GM10266 (cell line): ENCODE results near the gene ANKRD33B.
"Not testable (repeated sequence)": the region's sequence is repeated elsewhere in the genome, so short reads cannot be mapped to it uniquely, and the experiment has no call there.

Experiments used
- DNase-seq: peaks from one replicate; pipeline ENCODE4 v3.0.0; 2012; ENCODE audit errors: extremely low spot score
- CTCF ChIP-seq: IDR thresholded peaks from 2 replicates; pipeline ENCODE4 v1.5.1; 2012; ENCODE audit warnings: mild to moderate bottlenecking, low read depth; ENCODE audit not compliant: control insufficient read depth, insufficient read depth; ENCODE audit errors: missing control alignments

The ANKRD33B gene

GRCh38 chr5:10546186-10546585 lies 17.7 kb upstream of the ANKRD33B start:
- no peak for TF ChIP-seq CTCF
- no peak for DNase-seq

- no peak for DNase-seq
- no peak for TF ChIP-seq CTCF
Measured at GRCh38 chr5:10548418-10549122, 15.3 kb upstream of the ANKRD33B start.

- DNase-seq, result not testable (repeated sequence)
Measured at GRCh38 chr5:10549123-10549514, 14.8 kb upstream of the ANKRD33B start.

GRCh38 chr5:10550222-10550995 lies 13.5 kb upstream of the ANKRD33B start:
- no peak for DNase-seq
- TF ChIP-seq CTCF, result no peak

GRCh38 chr5:10551782-10552138 lies 12.1 kb upstream of the ANKRD33B start:
- TF ChIP-seq CTCF, result no peak
- DNase-seq, result no peak

GRCh38 chr5:10552183-10553143 lies 11.4 kb upstream of the ANKRD33B start:
- no peak for DNase-seq
- TF ChIP-seq CTCF, result no peak

- TF ChIP-seq CTCF, result no peak
- no peak for DNase-seq
Measured at GRCh38 chr5:10553476-10553875, 10.4 kb upstream of the ANKRD33B start.
